ENCODE results near the gene KREMEN1. TPM values are rescaled to one million over a fixed set of nuclear protein-coding genes. Genes with fewer than 3 reads are reported as not detected.
"Not testable (repeated sequence)": the region's sequence is repeated elsewhere in the genome, so short reads cannot be mapped to it uniquely, and the experiment has no call there.

The KREMEN1 gene
- total RNA-seq, 1 experiment from 2014 or later: 2.4 TPM

GRCh38 chr22:29110946-29111345, 38.1 kb downstream of the KREMEN1 start:
- H3K9me3 ChIP-seq: no peaks in the 10 kb centered on the region
- no peaks in the 10 kb centered on the region for H3K27me3 ChIP-seq
- no peak for DNase-seq
- H3K36me3 ChIP-seq: no peaks in the 10 kb centered on the region
- no peak overlapping the region for H3K4me3 ChIP-seq

- no peaks in the 10 kb centered on the region for H3K27me3 ChIP-seq
- no peak overlapping the region for H3K4me3 ChIP-seq
- DNase-seq: no peak
- H3K9me3 ChIP-seq: no peaks in the 10 kb centered on the region
- H3K36me3 ChIP-seq: no peaks in the 10 kb centered on the region
These were observed 39.3 kb downstream of the KREMEN1 start for GRCh38 chr22:29112121-29112520.

- no peak for DNase-seq
- Histone ChIP-seq H3K36me3 (no peaks in the 10 kb centered on the region), H3K4me3 (no peak overlapping the region), H3K9me3 (no peaks in the 10 kb centered on the region), H3K27me3 (no peaks in the 10 kb centered on the region)
These were observed 39.8 kb downstream of the KREMEN1 start for GRCh38 chr22:29112681-29113080.

- Histone ChIP-seq H3K9me3 (peaks cover 2% of the 10 kb centered on the region; the same call in 1 of the 2 replicates), H3K4me3 (no peak overlapping the region)
These were observed 40.5 kb downstream of the KREMEN1 start for GRCh38 chr22:29113319-29113718.

DNA sequence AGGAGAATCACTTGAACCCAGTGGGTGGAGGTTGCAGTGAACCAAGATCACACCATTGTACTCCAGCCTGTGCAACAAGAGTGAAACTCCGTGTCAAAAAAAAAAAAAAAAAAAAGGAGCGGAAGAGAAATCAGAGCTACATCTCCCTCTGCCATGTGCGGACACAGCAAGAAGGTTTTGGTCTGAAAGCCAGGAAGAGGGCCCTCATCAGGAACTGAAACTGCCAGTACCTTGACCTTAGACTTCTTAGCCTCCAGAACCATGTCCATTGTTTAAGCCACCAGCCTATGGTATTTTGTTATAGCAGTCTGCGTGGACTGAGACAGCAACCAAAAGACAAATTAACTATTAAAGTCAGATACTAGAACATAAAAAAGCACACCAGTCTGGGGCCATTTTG, 41.6 kb downstream of the KREMEN1 start:
- DNase-seq: no peak
- Histone ChIP-seq H3K36me3 (no peaks in the 10 kb centered on the region), H3K9me3 (peaks cover 2% of the 10 kb centered on the region; the same call in 1 of the 2 replicates), H3K27me3 (no peaks in the 10 kb centered on the region), H3K4me3 (no peak overlapping the region)

More at GRCh38 chr22:29113319-29113718, 40.5 kb downstream of the KREMEN1 start:
- no peak for DNase-seq
- H3K36me3 ChIP-seq: no peaks in the 10 kb centered on the region
- H3K27me3 ChIP-seq: no peaks in the 10 kb centered on the region

DNA sequence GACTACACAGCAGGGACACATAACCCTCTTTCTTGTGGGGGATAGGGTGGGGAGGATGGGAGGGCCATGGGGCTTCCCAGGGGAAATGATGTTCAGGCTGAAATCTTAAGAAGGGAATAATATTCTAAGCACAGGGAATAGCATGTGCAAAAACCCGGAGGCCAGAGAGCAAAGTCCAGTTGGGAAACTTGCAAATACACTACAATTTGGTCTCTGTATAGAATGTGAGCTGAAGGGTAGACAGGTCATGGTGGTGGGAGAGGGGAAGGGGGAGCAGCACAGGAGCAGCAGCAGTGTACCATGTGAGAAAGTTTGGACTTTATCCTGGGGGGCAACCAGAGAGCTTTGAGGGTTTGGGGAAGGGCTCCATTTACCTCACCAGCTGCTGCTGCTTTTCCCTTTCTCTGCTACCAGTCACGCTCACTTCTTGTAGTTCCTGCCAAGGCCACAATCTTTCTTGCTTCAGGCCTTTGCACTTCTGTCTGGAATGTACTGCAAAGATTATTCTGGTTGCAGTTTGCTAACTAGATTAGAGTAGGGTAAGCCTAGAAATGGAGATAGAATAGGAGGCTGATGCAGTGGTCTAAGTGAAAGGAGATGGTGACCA, 43.0 kb downstream of the KREMEN1 start:
- H3K27me3 ChIP-seq: no peaks in the 10 kb centered on the region
- no peak for DNase-seq
- no peak overlapping the region for H3K4me3 ChIP-seq
- H3K36me3 ChIP-seq: no peaks in the 10 kb centered on the region
- H3K9me3 ChIP-seq: peaks cover 2% of the 10 kb centered on the region; the same call in 1 of the 2 replicates

GRCh38 chr22:29116397-29117123, 43.7 kb downstream of the KREMEN1 start:
- Histone ChIP-seq H3K36me3 (no peaks in the 10 kb centered on the region), H3K27me3 (no peaks in the 10 kb centered on the region), H3K4me3 (no peak overlapping the region), H3K9me3 (peaks cover 2% of the 10 kb centered on the region; the same call in 1 of the 2 replicates)
- no peak for DNase-seq

GRCh38 chr22:29117799-29118477, 45.1 kb downstream of the KREMEN1 start:
- no peak overlapping the region for H3K4me3 ChIP-seq
- no peak for DNase-seq

DNA sequence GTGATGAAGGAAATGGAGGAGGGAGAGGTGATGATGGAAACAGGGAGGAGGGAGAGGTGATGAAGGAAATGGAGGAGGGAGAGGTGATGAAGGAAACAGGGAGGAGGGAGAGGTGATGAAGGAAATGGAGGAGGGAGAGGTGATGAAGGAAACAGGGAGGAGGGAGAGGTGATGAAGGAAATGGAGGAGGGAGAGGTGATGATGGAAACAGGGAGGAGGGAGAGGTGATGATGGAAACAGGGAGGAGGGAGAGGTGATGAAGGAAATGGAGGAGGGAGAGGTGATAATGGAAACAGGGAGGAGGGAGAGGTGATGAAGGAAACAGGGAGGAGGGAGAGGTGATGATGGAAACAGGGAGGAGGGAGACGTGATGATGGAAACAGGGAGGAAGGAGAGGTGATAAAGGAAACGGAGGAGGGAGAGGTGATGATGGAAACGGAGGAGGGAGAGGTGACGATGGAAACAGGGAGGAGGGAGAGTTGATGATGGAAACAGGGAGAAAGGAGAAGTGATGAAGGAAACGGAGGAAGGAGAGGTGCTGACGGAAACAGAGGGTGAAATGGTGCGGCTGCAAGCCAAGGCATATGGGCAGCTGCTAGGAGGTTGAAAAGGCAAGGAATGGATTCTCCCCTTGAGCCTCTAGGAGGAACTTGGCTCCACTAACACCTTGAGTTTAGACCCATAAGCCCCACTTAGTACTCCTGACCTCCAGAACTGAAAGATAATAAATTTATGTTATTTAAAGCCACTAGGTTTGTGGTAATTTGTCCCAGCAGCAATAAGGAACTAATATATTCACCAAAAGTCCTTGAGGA, 47.5 kb downstream of the KREMEN1 start:
- not testable (repeated sequence) for H3K4me3 ChIP-seq, DNase-seq, H3K9me3 ChIP-seq, H3K36me3 ChIP-seq, H3K27me3 ChIP-seq

More at GRCh38 chr22:29117799-29118477, 45.1 kb downstream of the KREMEN1 start:
- Histone ChIP-seq H3K36me3 (no peaks in the 10 kb centered on the region), H3K27me3 (no peaks in the 10 kb centered on the region), H3K9me3 (peaks cover 2% of the 10 kb centered on the region; the same call in 1 of the 2 replicates)

- Histone ChIP-seq H3K36me3 (no peaks in the 10 kb centered on the region), H3K4me3 (no peak overlapping the region), H3K27me3 (no peaks in the 10 kb centered on the region), H3K9me3 (peaks cover 2% of the 10 kb centered on the region; the same call in 1 of the 2 replicates)
- no peak for DNase-seq
These were observed 48.3 kb downstream of the KREMEN1 start for GRCh38 chr22:29121124-29121523.

DNA sequence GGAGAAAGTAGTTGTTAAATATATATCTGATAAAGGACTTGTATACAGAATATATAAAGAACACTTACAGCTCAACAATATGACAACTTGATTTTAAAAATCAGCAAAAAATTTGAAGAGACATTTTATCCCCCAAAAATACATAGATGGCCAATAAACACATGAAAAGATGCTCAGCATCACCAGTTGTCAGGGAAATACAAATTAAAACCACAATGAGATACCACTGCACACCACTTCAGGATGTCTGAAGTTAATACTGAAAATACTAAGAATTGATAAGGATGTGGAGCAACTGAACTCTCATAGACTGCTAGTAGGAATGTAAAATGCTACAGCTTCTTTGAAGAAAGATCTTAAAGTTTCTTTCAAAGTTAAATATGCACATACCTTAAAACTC, 49.2 kb downstream of the KREMEN1 start:
- no peaks in the 10 kb centered on the region for H3K36me3 ChIP-seq
- H3K9me3 ChIP-seq: peaks cover 2% of the 10 kb centered on the region; the same call in 1 of the 2 replicates
- DNase-seq: no peak
- H3K27me3 ChIP-seq: no peaks in the 10 kb centered on the region
- H3K4me3 ChIP-seq: no peak overlapping the region

DNA sequence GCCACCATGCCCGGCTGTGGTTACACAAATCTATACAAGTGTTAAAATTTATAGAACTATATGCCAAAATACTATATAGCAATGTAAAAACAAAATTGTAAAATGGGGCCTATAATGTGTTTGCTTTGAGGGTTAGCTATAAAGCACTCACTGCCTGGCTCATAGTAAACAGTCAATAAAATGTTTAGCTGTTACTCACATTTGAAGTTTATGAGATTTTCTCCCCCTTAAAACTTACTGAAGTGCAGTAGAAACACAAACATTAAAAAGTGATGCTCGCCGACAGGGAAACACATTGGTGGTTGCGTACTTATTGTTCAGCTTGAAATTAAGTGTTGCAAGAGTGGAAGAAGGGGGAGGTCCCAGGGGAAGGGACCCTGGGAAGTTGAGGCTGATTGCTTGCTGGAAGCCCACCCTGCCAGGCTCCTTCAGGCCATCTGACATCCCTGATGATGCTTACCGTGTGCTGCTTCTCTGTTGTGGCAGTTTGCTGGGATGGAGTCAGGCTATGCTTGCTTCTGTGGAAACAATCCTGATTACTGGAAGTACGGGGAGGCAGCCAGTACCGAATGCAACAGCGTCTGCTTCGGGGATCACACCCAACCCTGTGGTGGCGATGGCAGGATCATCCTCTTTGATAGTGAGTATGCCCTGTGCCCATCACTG, 52.1 kb downstream of the KREMEN1 start:
- Histone ChIP-seq H3K4me3 (no peak overlapping the region), H3K36me3 (no peaks in the 10 kb centered on the region), H3K27me3 (no peaks in the 10 kb centered on the region), H3K9me3 (no peaks in the 10 kb centered on the region)
- DNase-seq: no peak

DNA sequence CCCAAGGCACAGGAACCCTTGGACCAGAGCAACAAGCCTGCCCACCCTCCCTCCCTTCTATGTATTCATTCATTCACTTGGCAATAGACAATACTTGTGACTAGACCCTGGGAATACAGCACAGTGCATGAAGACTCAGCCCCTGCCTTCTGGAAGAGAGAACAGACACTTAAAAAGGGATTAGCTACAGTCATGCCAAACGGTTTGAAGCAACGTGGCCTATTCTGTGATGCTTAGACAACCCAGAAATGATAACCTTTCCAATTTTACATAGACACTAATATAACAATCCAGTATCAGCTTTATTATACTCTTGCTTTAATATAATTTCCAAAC, 52.6 kb downstream of the KREMEN1 start:
- Histone ChIP-seq H3K27me3 (no peaks in the 10 kb centered on the region), H3K36me3 (no peaks in the 10 kb centered on the region)
- DNase-seq: no peak

GRCh38 chr22:29125844-29126243, 53.0 kb downstream of the KREMEN1 start:
- Histone ChIP-seq H3K4me3 (no peak overlapping the region), H3K36me3 (no peaks in the 10 kb centered on the region), H3K9me3 (no peaks in the 10 kb centered on the region), H3K27me3 (no peaks in the 10 kb centered on the region)
- no peak for DNase-seq

More for the DNA sequence above, 52.6 kb downstream of the KREMEN1 start:
- Histone ChIP-seq H3K9me3 (no peaks in the 10 kb centered on the region), H3K4me3 (no peak overlapping the region)

DNA sequence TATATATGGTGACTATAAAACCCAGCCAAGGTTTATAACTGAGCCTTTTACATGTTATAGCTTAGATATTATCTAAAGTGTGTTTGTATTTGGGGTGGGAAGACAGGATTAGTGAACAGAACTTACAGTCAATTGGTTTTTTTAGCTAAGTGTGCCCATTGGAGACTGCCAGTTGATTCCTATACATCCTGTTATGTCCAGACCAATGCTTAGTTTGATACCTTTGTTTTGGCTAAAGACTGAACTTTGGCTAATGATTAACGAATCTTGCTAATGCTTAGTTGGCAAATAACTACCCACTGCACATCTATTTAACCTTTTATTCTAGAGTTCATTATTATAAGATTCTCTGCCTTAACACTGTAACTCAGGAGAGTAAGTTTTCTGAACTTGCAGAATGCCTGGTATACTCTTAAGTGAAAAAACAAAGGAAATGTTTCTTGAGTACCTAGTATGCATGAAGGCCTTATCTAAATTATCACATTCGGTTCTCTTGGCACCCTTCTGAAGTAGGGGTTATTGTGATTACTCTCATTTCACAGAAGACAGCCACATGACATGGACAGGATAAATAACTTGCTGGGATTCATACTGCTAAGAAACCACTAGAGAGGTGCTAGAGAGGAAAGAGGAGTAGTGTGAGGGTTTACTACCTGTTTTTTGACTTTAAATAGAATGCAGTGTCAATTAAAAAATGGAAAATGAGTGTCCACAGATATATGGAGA, 54.0 kb downstream of the KREMEN1 start:
- no peaks in the 10 kb centered on the region for H3K9me3 ChIP-seq
- no peak overlapping the region for H3K4me3 ChIP-seq
- no peaks in the 10 kb centered on the region for H3K36me3 ChIP-seq
- no peaks in the 10 kb centered on the region for H3K27me3 ChIP-seq
- DNase-seq: no peak

Data from MG63 (cell line).